Vagina (tissue), 2 donors: Measurements from ENCODE around the gene PRSS23. TPM values are rescaled to one million over a fixed set of nuclear protein-coding genes. Genes with fewer than 3 reads are reported as not detected.

Experiments
- DNase-seq, 2 donors: peaks; one replicate each; pipeline ENCODE4 v3.0.0-alpha.2; 2017; ENCODE audit errors: extremely low spot score in 2 of 2
- H3K27ac ChIP-seq: fragments of 200-600 bp; sonication (generic); one replicate; pipeline ENCODE4 v1.5.1; 2019
- H3K27me3 ChIP-seq: fragments of 200-600 bp; sonication (generic); one replicate; pipeline ENCODE4 v1.5.1; 2019
- H3K36me3 ChIP-seq, 2 donors: fragments of 200-600 bp; sonication (generic); one replicate each; pipeline ENCODE4 v1.5.1; 2017 to 2019
- H3K4me1 ChIP-seq: fragments of 200-600 bp; sonication (generic); one replicate; pipeline ENCODE4 v1.5.1; 2019
- H3K4me3 ChIP-seq, 2 donors: fragments of 200-600 bp; sonication (generic); 1 replicate in 1 of 2; 2 replicates in 1 of 2; pipeline ENCODE4 v1.5.1; 2016 to 2019
- H3K9me3 ChIP-seq: fragments of 200-600 bp; sonication (generic); one replicate; pipeline ENCODE4 v1.5.1; 2019
- CTCF ChIP-seq, 3 experiments: fragments of 450-650 bp in 2 of 3; fragments of 200-600 bp in 1 of 3; sonication (generic) in 1 of 3; IDR thresholded peaks; one replicate each; pipeline ENCODE4 v1.5.1; 2017 to 2019; ENCODE audit warnings: antibody characterized with exemption in 3 of 3, mild to moderate bottlenecking in 2 of 3, moderate library complexity in 2 of 3
- POLR2A ChIP-seq, 2 donors: fragments of 450-650 bp; IDR thresholded peaks; one replicate each; pipeline ENCODE4 v1.6.1; 2017; ENCODE audit warnings: antibody characterized with exemption in 2 of 2, mild to moderate bottlenecking in 2 of 2, moderate library complexity in 2 of 2
- POLR2AphosphoS5 ChIP-seq, 2 donors: sonication (generic); formaldehyde crosslinking; IDR thresholded peaks; one replicate each; pipeline ENCODE4 v1.9.0; 2017; ENCODE audit warnings: antibody characterized with exemption in 2 of 2, mild to moderate bottlenecking in 2 of 2, low read depth in 1 of 2; ENCODE audit not compliant: insufficient read depth in 1 of 2
- intact Hi-C: fragments of 100-400 bp; cut with DNase I; formaldehyde crosslinking; loops from one replicate; pipeline ENCODE4 v1.15.1; 2023
- total RNA-seq: library from RNA; depleted of rRNA; stranded (reverse); fragments of >200 nt; gene quantifications from one replicate; pipeline ENCODE4 v1.2.3, GENCODE V29; 2016

Gene PRSS23
- total RNA-seq, 1 donor from 2014 or later = 40.3 TPM

- peaks cover 65% of the 10 kb centered on the region for H3K4me1 ChIP-seq
- no peak for DNase-seq
- no peak overlapping the region for H3K27ac ChIP-seq
- H3K36me3 ChIP-seq = peaks cover 0 to 4% of the 10 kb centered on the region in 2 donors
- H3K4me3 ChIP-seq = no peak overlapping the region
- H3K27me3 ChIP-seq = no peaks in the 10 kb centered on the region
- intact Hi-C loops = no loop called here
- TF ChIP-seq CTCF (IDR thresholded peaks at IDR 0.05) (no peak), POLR2A (IDR thresholded peaks at IDR 0.05) (no peak), POLR2AphosphoS5 (IDR thresholded peaks at IDR 0.05; ENCODE audit: insufficient read depth in 1 of 2, low read depth in 1 of 2) (no peak)
- H3K9me3 ChIP-seq = no peaks in the 10 kb centered on the region
These were observed 9.9 kb downstream of the PRSS23 start for GRCh38 chr11:86810288-86810687.

GRCh38 chr11:86811637-86812321 is 11.4 kb downstream of the PRSS23 start:
- DNase-seq = no peak
- H3K27me3 ChIP-seq = no peaks in the 10 kb centered on the region
- H3K9me3 ChIP-seq = no peaks in the 10 kb centered on the region
- H3K4me3 ChIP-seq = no peak overlapping the region
- intact Hi-C loops = no loop called here
- TF ChIP-seq CTCF (IDR thresholded peaks at IDR 0.05) (no peak), POLR2A (IDR thresholded peaks at IDR 0.05) (no peak), POLR2AphosphoS5 (IDR thresholded peaks at IDR 0.05; ENCODE audit: insufficient read depth in 1 of 2, low read depth in 1 of 2) (no peak)
- peaks cover 0 to 4% of the 10 kb centered on the region in 2 donors for H3K36me3 ChIP-seq
- H3K4me1 ChIP-seq = peaks cover 70% of the 10 kb centered on the region
- peak overlapping the region; percentile 71 for H3K27ac ChIP-seq

GRCh38 chr11:86812322-86812670 is 12.0 kb downstream of the PRSS23 start:
- intact Hi-C loops = no loop called here
- Histone ChIP-seq H3K27me3 (no peaks in the 10 kb centered on the region), H3K36me3 (peaks cover 0 to 4% of the 10 kb centered on the region in 2 donors), H3K9me3 (no peaks in the 10 kb centered on the region), H3K27ac (peak overlapping the region; percentile 71), H3K4me3 (no peak overlapping the region), H3K4me1 (peaks cover 75% of the 10 kb centered on the region)
- DNase-seq = no peak
- TF ChIP-seq POLR2A (IDR thresholded peaks at IDR 0.05) = no peak
- no peak for TF ChIP-seq POLR2AphosphoS5 (IDR thresholded peaks at IDR 0.05; ENCODE audit: insufficient read depth in 1 of 2, low read depth in 1 of 2)
- TF ChIP-seq CTCF (IDR thresholded peaks at IDR 0.05) = no peak

GRCh38 chr11:86812981-86813380 is 12.6 kb downstream of the PRSS23 start:
- no peak for TF ChIP-seq POLR2AphosphoS5 (IDR thresholded peaks at IDR 0.05; ENCODE audit: insufficient read depth in 1 of 2, low read depth in 1 of 2)
- no peak for TF ChIP-seq CTCF (IDR thresholded peaks at IDR 0.05)
- TF ChIP-seq POLR2A (IDR thresholded peaks at IDR 0.05) = no peak
- no peak overlapping the region for H3K4me3 ChIP-seq
- H3K27me3 ChIP-seq = no peaks in the 10 kb centered on the region
- intact Hi-C loops = no loop called here
- peaks cover 82% of the 10 kb centered on the region for H3K4me1 ChIP-seq
- no peaks in the 10 kb centered on the region for H3K9me3 ChIP-seq
- no peak for DNase-seq
- H3K27ac ChIP-seq = peak overlapping the region; percentile 71
- peaks cover 0 to 3% of the 10 kb centered on the region in 2 donors for H3K36me3 ChIP-seq

- intact Hi-C loops = loop anchor here (5.0 kb wide), 1 partner anchor 357 kb away; no protein-coding TSS in a partner anchor
- no peak for DNase-seq
- Histone ChIP-seq H3K9me3 (no peaks in the 10 kb centered on the region), H3K4me1 (peaks cover 77% of the 10 kb centered on the region), H3K4me3 (no peak overlapping the region), H3K27me3 (no peaks in the 10 kb centered on the region), H3K36me3 (no peaks in the 10 kb centered on the region), H3K27ac (peak overlapping the region; percentile 73)
- TF ChIP-seq CTCF (IDR thresholded peaks at IDR 0.05) (no peak), POLR2AphosphoS5 (IDR thresholded peaks at IDR 0.05; ENCODE audit: insufficient read depth in 1 of 2, low read depth in 1 of 2) (peak in 1 of 2 donors; percentile 78)
These were observed 14.4 kb downstream of the PRSS23 start for GRCh38 chr11:86814775-86815174.
